ENCODE results near the gene VPS26C. TPM values are rescaled to one million over a fixed set of nuclear protein-coding genes. Genes with fewer than 3 reads are reported as not detected.

VPS26C gene
- total and polyA plus RNA-seq, 9 of the 15 experiments (the other 6 are each of a cell fraction or from before 2014, with no cell fraction given) = 32.8 to 48.7 (median 42.1) TPM

- TF ChIP-seq ATF3 (IDR thresholded peaks at IDR 0.05) (no peak), ATF3 (CRISPR knock-in tag; conservative IDR thresholded peaks at IDR 0.05) (no peak), MEF2D (tag; conservative IDR thresholded peaks at IDR 0.05; ENCODE audit: low read depth) (no peak), ZSCAN32 (CRISPR knock-in tag; IDR thresholded peaks at IDR 0.05) (no peak), MITF (IDR thresholded peaks at IDR 0.05) (peak; percentile 82; the same call in 1 of the 2 replicates), TOE1 (IDR thresholded peaks at IDR 0.05; ENCODE audit: borderline replicate concordance) (peak; percentile 99), TOE1 (CRISPR knock-in tag; IDR thresholded peaks at IDR 0.05; ENCODE audit: borderline replicate concordance, low read depth) (no peak), EP400 (IDR thresholded peaks at IDR 0.05) (peak; percentile 80), ZNF239 (CRISPR knock-in tag; IDR thresholded peaks at IDR 0.05) (no peak), PRMT5 (CRISPR knock-in tag; IDR thresholded peaks at IDR 0.05) (no peak), NEUROD1 (IDR thresholded peaks at IDR 0.05; ENCODE audit: borderline replicate concordance, low read depth, low read length, partially characterized antibody) (no peak)
- TF ChIP-seq, protein P1, sequence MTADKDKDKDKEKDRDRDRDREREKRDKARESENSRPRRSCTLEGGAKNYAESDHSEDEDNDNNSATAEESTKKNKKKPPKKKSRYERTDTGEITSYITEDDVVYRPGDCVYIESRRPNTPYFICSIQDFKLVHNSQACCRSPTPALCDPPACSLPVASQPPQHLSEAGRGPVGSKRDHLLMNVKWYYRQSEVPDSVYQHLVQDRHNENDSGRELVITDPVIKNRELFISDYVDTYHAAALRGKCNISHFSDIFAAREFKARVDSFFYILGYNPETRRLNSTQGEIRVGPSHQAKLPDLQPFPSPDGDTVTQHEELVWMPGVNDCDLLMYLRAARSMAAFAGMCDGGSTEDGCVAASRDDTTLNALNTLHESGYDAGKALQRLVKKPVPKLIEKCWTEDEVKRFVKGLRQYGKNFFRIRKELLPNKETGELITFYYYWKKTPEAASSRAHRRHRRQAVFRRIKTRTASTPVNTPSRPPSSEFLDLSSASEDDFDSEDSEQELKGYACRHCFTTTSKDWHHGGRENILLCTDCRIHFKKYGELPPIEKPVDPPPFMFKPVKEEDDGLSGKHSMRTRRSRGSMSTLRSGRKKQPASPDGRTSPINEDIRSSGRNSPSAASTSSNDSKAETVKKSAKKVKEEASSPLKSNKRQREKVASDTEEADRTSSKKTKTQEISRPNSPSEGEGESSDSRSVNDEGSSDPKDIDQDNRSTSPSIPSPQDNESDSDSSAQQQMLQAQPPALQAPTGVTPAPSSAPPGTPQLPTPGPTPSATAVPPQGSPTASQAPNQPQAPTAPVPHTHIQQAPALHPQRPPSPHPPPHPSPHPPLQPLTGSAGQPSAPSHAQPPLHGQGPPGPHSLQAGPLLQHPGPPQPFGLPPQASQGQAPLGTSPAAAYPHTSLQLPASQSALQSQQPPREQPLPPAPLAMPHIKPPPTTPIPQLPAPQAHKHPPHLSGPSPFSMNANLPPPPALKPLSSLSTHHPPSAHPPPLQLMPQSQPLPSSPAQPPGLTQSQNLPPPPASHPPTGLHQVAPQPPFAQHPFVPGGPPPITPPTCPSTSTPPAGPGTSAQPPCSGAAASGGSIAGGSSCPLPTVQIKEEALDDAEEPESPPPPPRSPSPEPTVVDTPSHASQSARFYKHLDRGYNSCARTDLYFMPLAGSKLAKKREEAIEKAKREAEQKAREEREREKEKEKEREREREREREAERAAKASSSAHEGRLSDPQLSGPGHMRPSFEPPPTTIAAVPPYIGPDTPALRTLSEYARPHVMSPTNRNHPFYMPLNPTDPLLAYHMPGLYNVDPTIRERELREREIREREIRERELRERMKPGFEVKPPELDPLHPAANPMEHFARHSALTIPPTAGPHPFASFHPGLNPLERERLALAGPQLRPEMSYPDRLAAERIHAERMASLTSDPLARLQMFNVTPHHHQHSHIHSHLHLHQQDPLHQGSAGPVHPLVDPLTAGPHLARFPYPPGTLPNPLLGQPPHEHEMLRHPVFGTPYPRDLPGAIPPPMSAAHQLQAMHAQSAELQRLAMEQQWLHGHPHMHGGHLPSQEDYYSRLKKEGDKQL (CRISPR knock-in tag; IDR thresholded peaks at IDR 0.05; ENCODE audit: borderline replicate concordance) = no peak
- TF ChIP-seq, protein P2, sequence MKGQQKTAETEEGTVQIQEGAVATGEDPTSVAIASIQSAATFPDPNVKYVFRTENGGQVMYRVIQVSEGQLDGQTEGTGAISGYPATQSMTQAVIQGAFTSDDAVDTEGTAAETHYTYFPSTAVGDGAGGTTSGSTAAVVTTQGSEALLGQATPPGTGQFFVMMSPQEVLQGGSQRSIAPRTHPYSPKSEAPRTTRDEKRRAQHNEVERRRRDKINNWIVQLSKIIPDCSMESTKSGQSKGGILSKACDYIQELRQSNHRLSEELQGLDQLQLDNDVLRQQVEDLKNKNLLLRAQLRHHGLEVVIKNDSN (CRISPR knock-in tag; IDR thresholded peaks at IDR 0.05) = peak; percentile 95
- TF ChIP-seq, protein P3, sequence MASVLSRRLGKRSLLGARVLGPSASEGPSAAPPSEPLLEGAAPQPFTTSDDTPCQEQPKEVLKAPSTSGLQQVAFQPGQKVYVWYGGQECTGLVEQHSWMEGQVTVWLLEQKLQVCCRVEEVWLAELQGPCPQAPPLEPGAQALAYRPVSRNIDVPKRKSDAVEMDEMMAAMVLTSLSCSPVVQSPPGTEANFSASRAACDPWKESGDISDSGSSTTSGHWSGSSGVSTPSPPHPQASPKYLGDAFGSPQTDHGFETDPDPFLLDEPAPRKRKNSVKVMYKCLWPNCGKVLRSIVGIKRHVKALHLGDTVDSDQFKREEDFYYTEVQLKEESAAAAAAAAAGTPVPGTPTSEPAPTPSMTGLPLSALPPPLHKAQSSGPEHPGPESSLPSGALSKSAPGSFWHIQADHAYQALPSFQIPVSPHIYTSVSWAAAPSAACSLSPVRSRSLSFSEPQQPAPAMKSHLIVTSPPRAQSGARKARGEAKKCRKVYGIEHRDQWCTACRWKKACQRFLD (CRISPR knock-in tag; IDR thresholded peaks at IDR 0.05) = no peak; the same call in 1 of the 2 replicates
These were observed 46.0 kb downstream of the VPS26C start (continued) for GRCh38 chr21:37220981-37221664.

Measured in K562 (cell line).